ENCODE results near the gene EXOC3L4. TPM values are rescaled to one million over a fixed set of nuclear protein-coding genes. Genes with fewer than 3 reads are reported as not detected.
"Not testable (repeated sequence)": the region's sequence is repeated elsewhere in the genome, so short reads cannot be mapped to it uniquely, and the experiment has no call there.

Gene EXOC3L4
- polyA plus RNA-seq, 3 donors, result 2.3 to 8.3 (median 6.1) TPM

DNA sequence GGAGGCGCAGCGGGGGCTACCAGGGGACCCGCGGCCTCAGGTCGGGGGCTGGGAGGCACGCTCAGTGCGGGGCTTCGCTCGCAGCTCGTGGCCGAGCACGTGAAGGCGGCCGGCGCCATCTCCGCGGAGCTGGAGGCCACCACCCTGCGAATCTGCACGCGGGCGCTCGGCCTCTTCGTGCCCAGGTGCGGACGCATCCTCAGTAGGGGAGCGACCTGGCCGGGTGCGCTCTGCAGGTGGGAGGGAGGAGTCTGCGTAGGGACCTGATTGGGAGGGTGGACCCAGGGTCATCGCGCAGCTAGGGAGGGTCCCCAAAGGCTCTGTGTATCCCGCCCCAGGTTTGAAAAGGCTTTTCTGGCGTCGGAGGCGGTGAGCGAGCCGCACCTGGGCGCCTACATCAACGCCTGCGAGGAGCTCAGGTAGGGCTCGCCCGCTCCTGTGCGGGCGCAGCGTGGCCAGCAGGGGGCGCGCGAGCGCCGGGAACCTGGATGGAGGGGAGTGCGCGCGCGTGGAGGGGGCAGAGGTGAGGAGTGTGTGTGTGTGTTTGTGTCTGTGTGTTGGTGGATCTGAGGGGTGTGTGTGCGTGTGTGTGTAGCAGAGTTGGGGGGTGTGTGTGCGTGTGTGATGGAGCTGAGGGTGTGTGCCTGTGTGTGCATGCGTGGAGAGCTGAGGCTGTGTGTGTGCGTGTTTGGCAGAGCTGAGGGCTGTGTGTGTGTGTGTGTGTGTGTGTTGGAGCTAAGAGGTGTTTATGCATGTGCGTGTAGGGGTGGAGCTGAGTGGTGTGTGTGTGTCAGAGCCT lies 10.3 kb downstream of the EXOC3L4 start:
- DNase-seq, result no peak

DNA sequence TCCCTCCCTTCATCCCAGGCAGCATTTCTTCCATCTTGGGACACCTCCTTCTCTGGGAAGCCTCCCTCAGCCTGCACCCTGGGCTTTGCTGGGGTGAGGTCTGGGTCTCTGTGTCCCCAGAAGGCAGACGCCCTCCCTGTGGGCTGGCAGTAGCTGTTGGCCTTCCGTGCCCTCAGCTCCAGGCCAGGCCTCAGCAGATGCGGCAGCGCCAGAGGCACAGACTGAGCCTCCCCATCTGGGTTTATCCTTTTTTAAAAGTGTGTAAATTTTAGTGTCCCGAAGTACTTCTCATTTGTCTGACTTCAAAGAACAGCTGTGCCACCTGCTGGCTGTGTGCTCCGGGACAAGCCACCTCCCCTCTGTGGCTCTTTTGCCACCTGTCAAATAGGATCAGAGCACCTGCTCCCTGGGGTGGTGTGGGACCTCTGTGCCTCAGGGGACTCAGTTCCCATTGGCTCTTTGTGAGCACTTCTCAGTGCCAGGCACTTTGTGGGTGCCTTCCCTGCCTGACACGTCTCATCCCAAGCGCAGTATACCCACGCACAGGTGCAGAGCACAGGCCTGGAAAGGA lies 11.1 kb downstream of the EXOC3L4 start:
- DNase-seq, result no peak

DNA sequence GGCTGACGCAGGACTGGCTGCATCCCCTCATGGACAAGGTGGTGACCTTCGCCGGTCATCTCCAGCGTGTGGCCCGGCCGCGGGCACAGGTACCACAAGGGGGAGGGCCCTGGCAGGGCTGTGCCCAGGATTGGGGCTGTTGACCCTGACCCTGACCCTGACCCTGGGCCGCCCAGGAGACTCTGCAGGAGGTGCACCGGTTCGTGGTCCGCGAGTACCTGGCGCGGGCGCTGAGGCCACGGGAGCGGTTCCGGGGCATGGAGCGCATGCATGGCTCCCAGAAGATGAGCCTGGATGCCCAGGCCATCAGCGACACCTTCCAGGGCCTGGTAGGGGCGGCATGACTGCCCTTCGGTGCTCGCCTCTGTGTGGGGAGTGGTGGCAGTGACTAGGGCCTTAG lies 12.9 kb downstream of the EXOC3L4 start:
- no peak for DNase-seq

DNA sequence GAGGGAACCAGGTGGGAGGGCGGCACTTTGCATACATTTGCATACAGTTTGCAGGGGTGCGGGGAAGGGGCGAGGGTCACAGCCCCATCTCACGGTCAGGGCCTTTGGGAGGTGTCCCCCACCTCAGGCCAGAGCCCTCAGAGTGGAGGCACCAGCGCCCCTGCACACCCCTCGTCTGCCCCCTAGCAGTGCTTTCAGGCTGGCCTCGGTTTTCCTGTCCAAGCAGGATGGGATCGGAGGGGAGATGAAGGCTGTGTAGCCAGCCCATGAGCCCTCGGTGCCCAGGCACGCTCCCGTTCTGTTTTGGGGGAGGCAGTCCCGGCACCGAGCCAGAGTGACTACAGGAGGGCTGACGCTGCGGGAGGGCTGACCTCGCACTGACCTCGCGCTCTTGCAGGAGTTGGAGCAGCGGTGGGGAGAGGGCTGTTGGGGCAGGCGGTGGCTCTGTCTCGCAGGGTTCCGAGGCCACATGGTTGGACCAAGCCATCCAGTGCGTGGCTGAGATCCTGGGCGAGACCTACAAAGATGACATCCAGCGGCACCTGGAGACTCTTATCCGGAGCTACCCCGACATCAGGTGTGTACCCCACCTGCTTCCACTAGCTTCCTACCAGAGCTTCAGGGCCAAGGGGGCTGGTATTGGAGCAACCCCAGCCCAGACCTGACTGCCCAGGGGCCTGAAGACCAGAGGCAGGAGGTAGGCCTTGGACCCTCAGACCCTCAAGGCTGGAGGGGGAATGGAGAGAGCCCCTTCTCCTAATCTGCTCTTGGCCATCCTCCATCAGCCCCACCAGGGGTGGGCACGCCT lies 13.6 kb downstream of the EXOC3L4 start:
- DNase-seq, result no peak

DNA sequence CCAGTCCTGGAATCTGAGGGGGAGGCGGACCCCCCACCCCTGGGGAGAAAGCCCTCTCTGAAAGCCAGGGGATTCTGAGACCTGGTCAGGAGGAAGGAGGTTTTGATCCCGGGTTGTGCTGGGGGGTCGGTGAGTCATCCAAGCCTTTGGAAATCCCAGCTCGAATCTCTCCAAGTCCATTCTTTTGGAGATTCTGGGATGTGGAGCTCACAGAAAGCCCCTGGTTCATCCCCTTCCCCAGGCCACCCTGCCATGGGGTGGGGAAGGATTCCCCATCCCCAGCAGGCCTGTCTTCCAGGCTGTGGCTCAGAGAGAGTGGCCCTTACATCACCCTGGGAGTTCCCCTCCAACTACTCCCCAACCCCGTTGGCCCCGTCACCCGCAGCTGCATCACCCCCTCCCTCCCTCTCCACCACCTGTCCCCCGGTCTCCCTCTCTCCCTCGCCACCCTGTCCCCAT lies 14.3 kb downstream of the EXOC3L4 start:
- no peak for DNase-seq

DNA sequence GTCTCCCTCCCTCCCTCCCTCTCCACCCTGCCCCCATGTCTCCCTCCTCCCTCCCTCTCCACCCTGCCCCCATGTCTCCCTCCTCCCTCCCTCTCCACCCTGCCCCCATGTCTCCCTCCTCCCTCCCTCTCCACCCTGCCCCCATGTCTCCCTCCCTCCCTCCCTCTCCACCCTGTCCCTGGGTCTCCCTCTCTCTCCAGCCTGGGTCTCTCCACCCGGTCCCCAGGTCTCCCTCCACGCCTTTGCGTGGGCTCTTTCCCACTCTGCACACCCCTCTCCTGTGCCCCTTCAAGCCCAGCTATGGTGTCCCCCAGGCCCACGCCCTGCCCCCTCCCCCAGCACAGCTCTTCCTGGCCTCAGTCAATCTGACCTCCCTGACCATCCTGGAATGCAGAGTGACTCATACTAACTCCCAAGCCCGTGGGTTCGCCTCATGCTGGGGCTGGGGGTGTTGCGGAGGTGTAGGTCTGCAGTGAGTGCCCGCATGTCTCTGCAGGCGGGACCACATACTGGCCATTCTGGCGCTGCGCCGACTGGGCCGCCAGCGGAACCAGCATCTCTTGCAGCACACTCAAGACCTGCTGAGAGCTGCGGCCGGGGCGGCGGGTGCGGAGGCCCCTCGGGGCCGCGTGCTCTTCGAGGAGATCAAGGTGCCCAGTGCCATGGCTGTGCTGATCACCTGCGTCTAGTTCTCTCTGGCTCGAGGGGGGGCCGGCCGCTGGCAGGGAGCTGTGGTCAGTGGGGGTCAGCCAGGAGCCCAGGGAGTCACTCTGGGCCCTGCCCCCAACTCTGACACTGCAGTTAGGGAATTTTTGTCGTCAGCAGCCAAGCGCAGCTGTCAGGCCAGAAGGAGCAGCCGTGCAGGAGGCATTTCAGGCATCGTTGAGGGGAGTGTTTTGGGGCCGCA lies 15.3 kb downstream of the EXOC3L4 start:
- no peak for DNase-seq

DNA sequence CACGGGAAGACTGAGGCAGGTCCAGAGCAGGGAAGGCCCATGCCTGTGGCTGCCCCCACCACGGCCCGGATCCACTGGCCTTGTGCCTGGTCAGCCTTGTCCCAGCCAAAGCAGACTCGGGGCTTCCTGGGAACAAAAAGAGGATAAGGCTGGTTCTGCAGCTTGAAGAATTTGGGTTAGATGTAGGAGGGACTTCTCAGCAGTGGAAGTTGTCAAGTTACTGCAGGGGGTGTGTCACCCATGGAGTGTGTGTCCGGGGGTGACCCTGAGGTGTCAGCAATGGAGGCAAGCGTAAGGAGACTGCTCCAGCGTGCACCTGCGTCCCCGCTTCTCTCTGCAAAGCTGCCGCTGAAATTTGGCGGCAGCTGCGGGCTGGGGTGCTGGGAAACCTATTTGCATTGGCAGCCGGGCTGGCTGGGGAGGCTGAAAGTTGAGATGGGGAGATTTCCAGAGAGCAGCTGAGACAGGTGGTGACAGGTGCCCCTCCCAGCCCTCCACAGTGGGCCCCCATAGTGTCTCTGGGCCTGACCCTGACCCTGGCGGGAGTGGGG lies 16.2 kb downstream of the EXOC3L4 start:
- DNase-seq, result no peak

DNA sequence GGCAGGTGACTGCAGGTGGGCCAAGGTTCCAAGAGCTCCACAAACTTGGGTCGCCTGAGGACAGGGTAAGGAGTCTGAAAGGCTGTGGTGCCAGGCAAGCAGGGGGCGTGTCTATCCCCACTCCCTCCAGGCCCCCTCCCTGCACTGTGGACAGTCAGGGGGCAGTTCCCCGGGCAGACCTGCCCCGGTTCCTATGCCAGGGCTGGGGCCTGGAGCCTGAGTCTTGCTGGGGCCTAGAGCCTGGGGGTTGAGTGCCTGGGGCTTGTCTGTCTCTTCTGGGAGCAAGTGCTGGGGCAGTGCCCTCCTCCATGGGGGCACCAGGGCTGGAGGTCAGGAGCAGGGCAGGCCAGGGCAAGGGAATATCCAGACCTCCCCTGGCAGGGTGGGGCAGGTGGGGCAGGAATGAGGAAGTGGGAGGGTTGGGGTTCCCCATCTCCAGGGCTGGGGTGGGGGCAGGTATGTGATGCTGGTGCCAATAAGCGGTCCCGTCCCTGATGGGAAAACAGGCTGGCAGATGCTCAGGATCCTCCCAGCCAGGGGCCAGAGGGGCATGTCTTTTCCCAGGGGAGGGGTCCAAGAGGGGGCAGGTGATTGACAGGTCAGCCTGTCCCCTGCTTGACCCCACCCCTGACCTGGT lies 16.8 kb downstream of the EXOC3L4 start:
- no peak for DNase-seq

DNA sequence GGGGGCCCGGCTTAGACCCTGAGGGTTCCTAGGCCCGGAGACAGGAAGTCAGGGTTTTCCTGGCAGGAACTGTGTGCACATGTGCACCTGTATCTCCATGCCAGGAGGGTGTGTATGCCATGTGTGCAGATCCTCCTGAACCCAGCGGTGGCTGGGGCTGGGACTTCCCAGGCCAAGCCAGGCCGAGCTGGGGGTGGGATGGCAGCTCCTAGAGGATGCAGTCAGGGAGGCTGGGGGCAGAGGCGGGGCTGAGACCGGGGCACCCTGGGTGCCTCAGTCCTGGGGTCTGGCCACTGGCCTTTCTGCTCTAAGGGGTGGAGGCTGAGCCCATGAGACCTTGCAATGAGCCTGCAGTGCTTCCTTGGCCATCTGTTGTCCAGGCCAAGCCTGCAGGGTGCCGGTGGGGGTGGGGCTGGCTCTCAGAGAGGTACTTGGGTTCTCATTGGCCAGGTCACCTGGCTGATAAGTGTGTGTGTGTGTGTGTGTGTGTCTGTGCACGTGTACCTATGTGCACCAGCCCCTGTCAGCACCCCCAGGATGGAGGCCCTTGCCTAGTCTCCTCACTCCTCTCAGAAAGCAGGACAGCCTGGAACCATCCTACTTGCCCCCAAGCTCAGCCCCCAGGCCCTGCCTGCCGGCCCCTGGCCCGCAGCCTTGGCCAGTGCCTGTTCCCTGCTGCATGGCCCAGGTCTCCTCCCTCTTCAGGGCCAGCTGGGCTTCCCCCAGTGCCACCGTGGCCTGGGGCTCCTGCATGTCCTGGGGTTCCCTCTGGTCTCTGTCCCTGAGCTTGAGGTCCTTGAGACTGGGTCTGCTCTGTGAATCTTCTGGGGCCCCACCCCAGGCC lies 18.1 kb downstream of the EXOC3L4 start:
- no peak for DNase-seq

DNA sequence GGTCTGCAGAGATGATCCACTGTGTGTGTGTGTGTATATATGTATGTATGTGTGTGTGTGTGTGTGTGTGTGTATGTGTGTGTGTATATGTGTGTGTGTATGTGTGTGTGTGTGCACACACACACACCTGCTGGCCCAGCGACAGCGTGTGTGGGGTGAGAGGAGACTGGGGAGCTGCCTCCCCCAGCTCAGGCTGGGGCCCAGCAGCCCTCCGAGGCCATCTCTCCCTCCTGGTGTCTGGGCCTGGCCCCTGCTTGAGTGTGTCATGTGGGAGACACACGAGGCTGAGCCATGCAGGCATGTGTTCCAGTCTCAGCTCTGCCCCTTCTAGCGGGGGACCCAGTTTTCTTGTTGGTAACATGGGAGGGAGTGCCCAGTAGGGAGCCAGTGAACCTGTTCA lies 18.8 kb downstream of the EXOC3L4 start:
- DNase-seq, result no peak

DNA sequence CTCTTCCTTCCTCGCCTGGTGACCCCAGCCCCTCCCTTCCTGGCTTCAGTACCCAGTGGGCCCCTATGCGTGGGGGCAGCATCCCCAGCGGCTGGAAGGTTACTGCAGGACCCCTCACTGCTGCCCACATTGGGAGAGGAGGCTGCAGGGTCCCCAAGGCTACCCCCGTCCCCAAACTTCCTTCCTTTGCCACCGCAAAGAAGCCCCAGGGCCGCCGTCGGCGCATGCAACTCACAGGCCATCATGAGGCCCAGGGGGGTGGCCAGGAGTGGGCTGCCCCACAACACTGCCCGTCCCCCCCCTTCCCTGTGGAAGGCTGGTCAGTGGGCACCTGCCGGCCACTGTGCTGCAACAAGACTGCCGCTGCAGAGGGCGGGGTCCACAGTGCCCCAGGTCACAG lies 19.2 kb downstream of the EXOC3L4 start:
- DNase-seq, result no peak

DNA sequence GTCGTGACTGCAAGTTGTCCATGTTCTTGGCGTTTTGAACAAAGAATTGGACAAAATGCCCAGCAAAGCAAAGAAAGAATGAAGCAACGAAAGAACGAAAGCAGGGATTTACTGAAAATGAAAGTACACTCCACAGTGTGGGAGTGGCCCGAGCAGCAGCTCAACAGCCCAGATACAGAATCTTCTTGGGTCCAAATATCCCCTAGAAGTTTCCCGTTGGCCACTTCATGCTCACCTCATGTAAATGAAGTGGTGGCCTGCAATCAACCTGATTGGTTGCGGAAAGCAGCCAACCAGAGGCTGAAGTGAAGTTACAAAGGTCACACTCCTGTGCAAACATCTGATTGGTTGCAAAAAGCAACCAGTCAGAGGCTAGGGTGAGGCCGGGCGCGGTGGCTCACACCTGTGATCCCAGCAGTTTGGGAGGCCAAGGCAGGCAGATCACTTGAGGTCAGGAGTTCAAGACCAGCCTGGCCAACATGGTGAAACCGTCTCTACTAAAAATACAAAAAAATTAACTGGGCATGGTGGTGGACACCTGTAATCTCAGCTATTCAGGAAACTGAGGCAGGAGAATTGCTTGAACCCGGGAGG lies 20.7 kb downstream of the EXOC3L4 start:
- not testable (repeated sequence) for DNase-seq

DNA sequence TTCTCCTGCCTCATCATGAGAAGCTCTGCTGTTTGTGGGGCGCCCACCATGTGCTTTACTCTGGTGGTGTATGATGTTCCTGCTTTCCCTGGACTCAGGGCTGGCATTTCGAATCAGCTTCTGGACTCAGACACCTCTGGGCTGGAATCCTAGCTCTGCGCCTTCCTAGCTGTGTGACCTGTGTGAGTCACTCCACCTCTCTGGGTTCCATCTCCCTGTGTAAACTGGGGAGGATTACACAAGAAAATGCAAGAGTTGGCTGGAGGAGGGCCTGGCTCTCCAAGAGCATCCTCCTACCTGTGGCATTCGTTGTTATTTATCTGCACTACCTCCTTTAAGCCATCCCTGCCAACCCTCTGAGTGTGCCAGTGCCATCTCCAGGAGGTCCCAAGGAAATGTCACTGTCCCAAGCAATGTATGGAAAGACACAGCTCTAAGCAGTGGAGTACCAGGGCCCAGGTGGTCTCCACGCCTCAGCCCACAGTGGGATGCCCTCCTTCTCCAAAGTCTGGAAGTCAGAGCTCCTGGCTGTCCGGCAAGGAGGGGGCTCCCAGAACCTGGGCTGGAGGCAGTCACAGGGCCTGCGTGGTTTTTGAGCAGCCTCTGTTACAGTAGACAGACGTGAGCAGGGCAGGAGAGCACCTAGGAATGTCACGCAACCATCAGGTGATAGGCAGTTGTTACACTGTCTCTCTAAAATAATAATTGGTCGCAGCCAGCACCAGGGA lies 21.5 kb downstream of the EXOC3L4 start:
- no peak for DNase-seq

DNA sequence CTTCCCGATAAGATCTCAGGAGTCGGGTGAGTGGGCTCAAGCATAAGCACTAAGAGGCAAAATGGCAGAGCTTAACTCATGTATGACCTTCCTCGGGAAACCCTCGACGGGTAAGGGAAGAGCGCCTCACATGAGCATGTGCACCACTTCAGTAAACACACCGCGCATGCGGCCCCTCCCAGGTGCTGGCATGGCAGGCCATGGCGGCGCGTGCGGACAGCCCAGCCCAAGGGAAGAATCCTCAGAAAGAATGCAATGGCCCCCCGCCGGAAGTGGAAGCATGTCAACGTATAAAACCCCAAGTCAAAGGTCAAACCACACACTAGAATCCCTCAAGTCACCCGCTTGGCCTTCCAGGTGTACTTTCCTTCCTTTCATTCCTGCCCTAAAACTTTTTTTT lies 22.1 kb downstream of the EXOC3L4 start:
- no peak for DNase-seq

DNA sequence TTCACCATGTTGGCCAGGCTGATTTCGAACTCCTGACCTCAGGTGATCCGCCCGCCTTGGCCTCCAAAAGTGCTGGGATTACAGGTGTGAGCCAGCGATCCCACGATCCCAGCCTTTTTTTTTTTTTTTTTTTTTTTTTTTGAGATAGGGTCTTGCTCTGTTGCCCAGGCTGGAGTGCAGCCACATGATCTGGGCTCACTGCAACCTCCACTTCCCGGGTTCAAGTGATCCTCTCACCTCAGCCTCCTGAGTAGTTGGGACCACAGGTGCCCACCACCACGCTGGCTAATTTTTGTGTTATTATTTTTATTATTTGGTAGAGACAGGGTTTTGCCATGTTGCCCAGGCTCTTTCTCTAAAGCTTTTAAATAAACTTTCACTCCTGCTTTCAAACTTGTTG lies 23.0 kb downstream of the EXOC3L4 start:
- not testable (repeated sequence) for DNase-seq

DNA sequence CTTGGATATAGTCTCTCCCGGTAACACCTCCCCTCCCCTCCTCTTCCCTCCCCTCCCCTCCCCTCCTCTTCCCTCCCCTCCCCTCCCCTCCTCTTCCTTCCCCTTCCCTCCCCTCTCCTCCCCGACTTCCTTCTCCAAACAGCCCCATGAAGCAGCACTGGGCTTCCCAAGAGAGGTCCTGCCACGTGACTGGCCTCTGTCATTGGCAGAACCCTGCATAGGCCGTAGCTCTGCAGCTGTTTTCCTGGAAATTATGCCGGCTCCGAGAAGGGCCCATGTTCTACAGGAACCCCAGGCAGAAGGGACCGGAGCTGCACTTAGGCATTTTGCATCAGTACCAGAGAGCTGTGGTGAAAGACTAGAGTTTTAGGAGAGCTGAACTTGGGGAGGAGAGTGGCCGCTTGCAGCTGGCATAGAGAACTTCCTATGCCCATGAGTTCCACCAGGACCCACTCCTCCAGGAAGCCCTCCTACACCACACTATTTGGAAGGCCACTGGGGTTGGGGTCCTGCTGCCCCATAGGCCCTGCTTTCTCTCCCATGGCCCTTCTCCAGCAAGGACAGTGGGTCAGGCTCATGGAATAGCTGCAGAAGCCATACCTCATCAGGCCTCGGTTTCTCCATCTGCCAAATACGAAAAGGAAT lies 23.6 kb downstream of the EXOC3L4 start:
- no peak for DNase-seq

DNA sequence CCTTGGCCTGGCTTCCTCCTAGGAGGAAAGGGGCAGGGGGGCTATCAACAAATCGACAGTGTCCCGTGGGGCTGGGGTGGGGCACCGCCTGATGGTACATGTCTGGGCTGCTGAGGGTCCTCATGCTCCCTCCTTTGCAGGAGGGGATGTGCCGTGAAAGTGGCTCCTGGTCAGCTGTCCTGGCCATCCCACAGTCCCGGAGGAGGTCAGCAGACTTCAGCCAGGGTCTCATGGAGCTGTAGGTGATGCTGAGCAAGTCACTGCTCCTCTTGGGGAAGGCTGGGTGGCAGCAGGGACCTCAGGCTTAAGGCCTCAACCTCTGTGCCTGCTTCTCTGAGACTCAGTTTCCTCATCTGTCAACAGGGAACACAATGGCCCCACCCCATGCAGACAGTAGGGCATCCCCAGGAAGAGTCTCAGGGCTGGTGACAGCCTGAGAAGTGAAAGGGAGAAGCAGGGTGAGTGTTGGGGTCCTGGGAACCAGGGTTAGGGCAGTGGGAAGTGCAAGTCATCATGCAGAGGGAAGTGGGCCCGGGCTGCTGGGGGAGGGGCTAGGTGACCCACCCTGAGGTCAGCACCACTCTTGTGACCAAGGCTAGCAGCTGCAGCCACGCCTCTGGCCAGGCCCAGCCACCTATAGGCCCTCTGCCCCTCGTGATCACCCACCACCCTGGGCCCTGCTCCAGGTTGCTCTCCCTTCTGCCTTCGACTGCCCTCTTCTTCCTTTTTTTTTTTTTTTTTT lies 24.3 kb downstream of the EXOC3L4 start:
- no peak for DNase-seq

DNA sequence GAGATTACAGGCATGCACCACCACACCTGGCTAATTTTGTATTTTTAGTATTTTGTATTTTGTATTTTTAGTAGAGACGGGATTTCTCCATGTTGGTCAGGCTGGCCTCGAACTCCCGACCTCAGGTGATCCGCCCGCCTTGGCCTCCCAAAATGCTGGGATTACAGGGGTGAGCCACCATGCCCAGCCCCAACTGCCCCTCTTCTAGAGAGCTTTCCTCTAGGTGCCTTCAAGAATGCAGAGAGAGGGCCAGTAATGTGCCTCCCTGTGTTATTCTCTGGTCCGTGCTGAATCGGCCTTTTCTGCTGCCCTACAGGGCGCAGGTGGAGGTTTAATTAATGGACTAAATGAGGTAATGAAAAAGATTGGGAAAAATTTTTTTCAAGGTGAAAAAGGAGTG lies 25.0 kb downstream of the EXOC3L4 start:
- not testable (repeated sequence) for DNase-seq
